ENCODE results near the gene ACOXL. TPM values are rescaled to one million over a fixed set of nuclear protein-coding genes. Genes with fewer than 3 reads are reported as not detected.

The ACOXL gene
- total RNA-seq, 2 experiments from 2014 or later = 0.14 to 0.56 TPM

- H3K4me3 Mint-ChIP-seq = no peak overlapping the region
- CTCF ChIA-PET = interaction anchor here (0.8 to 1.0 kb wide), 2 partner anchors 18 to 39 kb away, joined by 3 to 6 read pairs; no protein-coding TSS in a partner anchor
- TF ChIP-seq CTCF (IDR thresholded peaks at IDR 0.05) = no peak
- POLR2A ChIA-PET = interaction anchor here (0.6 kb wide), 1 partner anchor 119 kb away, joined by 4 read pairs; no protein-coding TSS in a partner anchor
- no peak overlapping the region for H3K27ac Mint-ChIP-seq
- intact Hi-C loops (cut with micrococcal nuclease) = no loop called here
- no peaks in the 10 kb centered on the region for H3K9me3 Mint-ChIP-seq
- peaks cover 15% of the 10 kb centered on the region for H3K27me3 Mint-ChIP-seq
- no peaks in the 10 kb centered on the region for H3K36me3 Mint-ChIP-seq (ENCODE audit: low read depth)
- no peaks in the 10 kb centered on the region for H3K4me1 Mint-ChIP-seq (ENCODE audit: low read depth)
- no peak for ATAC-seq
- DNase-seq = no peak
These were observed 41.1 kb downstream of the ACOXL start for GRCh38 chr2:110773401-110773921.

GRCh38 chr2:110774701-110775100 lies 42.3 kb downstream of the ACOXL start:
- POLR2A ChIA-PET = no interaction called here
- H3K9me3 Mint-ChIP-seq = no peaks in the 10 kb centered on the region
- ATAC-seq = no peak
- intact Hi-C loops (cut with micrococcal nuclease) = no loop called here
- DNase-seq = no peak
- H3K4me1 Mint-ChIP-seq (ENCODE audit: low read depth) = no peaks in the 10 kb centered on the region
- H3K27ac Mint-ChIP-seq = no peak overlapping the region
- H3K36me3 Mint-ChIP-seq (ENCODE audit: low read depth) = no peaks in the 10 kb centered on the region
- peaks cover 18% of the 10 kb centered on the region for H3K27me3 Mint-ChIP-seq
- no peak for TF ChIP-seq CTCF (IDR thresholded peaks at IDR 0.05)
- no peak overlapping the region for H3K4me3 Mint-ChIP-seq
- CTCF ChIA-PET = no interaction called here

DNA sequence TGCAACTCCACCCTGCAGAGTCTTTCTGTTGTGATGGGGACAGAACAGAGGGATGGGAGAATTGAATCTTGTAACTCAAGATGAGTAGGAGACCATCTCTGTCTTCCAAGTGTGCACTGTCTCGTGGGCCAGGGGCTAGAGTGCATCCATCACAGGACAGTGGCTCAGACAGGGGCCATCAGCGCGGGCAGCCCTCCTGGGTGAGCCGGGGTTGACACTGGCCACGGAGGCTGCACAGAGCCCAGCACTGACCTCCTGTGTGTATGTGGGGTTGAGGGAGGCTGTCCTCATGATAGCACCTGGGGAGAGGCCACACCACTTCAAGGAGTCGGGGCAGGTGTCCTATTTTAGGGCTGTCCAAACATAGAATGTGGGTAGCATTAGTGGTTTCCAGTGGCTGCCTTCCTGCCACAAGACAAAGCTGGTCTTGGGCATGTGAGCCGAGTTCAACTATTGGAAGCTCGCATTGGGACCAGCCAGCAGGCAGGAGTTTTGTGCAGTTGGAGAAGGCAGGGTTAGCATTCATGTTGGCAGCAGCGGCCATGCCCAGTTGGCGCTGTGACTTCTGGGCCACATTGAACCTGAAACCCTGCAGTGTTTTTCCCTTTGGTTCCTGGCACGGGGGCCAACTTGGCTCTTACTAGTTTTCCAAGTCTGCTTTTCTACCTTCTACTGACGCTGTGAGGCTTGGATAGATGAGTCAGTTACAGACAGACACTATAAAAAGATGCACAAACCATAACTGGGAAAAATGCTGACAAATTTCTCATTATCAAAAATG lies 45.3 kb downstream of the ACOXL start:
- Mint-ChIP-seq H3K9me3 (no peaks in the 10 kb centered on the region), H3K4me3 (no peak overlapping the region), H3K27me3 (peaks cover 20% of the 10 kb centered on the region), H3K4me1 (ENCODE audit: low read depth) (no peaks in the 10 kb centered on the region), H3K36me3 (ENCODE audit: low read depth) (no peaks in the 10 kb centered on the region), H3K27ac (no peak overlapping the region)
- ChIA-PET CTCF (no interaction called here), POLR2A (no interaction called here)
- no peak for TF ChIP-seq CTCF (IDR thresholded peaks at IDR 0.05)
- DNase-seq (no peak), ATAC-seq (no peak)
- intact Hi-C loops (cut with micrococcal nuclease) = no loop called here

- POLR2A ChIA-PET = no interaction called here
These were observed 48.1 kb downstream of the ACOXL start for GRCh38 chr2:110780461-110780860.

More at GRCh38 chr2:110780461-110780860, 48.1 kb downstream of the ACOXL start:
- intact Hi-C loops (cut with micrococcal nuclease) = no loop called here
- Mint-ChIP-seq H3K4me1 (ENCODE audit: low read depth) (no peaks in the 10 kb centered on the region), H3K9me3 (no peaks in the 10 kb centered on the region), H3K27me3 (peaks cover 25% of the 10 kb centered on the region), H3K4me3 (no peak overlapping the region), H3K36me3 (ENCODE audit: low read depth) (no peaks in the 10 kb centered on the region), H3K27ac (no peak overlapping the region)
- CTCF ChIA-PET = interaction anchor here (2.6 kb wide), 1 partner anchor 26 kb away, joined by 10 read pairs; no protein-coding TSS in a partner anchor
- no peak for TF ChIP-seq CTCF (IDR thresholded peaks at IDR 0.05)
- no peak for DNase-seq
- ATAC-seq = no peak

All from activated CD8-positive, alpha-beta T cell treated with anti-CD3 and anti-CD28 coated beads for 36 hours (primary cell).